ENCODE data around the gene ALPG. TPM values are rescaled to one million over a fixed set of nuclear protein-coding genes. Genes with fewer than 3 reads are reported as not detected.
"Not testable (repeated sequence)": the region's sequence is repeated elsewhere in the genome, so short reads cannot be mapped to it uniquely, and the experiment has no call there.

ALPG gene
- total and polyA plus RNA-seq, 10 of the 15 experiments (the other 5 are each of a cell fraction or from before 2014, with no cell fraction given): not detected

- TF ChIP-seq PKNOX1 (IDR thresholded peaks at IDR 0.05) (no peak), SPI1 (IDR thresholded peaks at IDR 0.05; ENCODE audit: borderline replicate concordance, insufficient read depth, low read depth, low read length) (no peak), TCF3 (IDR thresholded peaks at IDR 0.05; ENCODE audit: borderline replicate concordance, insufficient read depth, low read depth, low read length) (no peak)
Measured at GRCh38 chr2:232362174-232362900, 44.3 kb upstream of the ALPG start (continued).

GRCh38 chr2:232363064-232363783 lies 43.4 kb upstream of the ALPG start:
- RAD21 ChIA-PET (ENCODE audit: unreplicated experiment); H3K27ac ChIP-seq (ENCODE audit: control insufficient read depth, insufficient read depth); SMC1A ChIA-PET (ENCODE audit: uncharacterized antibody, unreplicated experiment); ATAC-seq; H3K4me1 ChIP-seq (ENCODE audit: control insufficient read depth, insufficient read depth, low read length); POLR2A ChIA-PET; H3K9me3 ChIP-seq (replicated peaks; ENCODE audit: control insufficient read depth, insufficient read depth, low read length); H4K20me1 ChIP-seq (ENCODE audit: control insufficient read depth, insufficient read depth); FAIRE-seq; H3K79me2 ChIP-seq (ENCODE audit: control insufficient read depth, insufficient read depth, low read length); H3K36me3 ChIP-seq (ENCODE audit: control insufficient read depth in 2 of 2, insufficient read depth in 2 of 2, low read length in 1 of 2); DNase-seq (ENCODE audit: low read depth, low spot score); intact Hi-C loops (cut with micrococcal nuclease; ENCODE audit: unreplicated experiment); H3K27me3 ChIP-seq (replicated peaks in 1 of 2; ENCODE audit: control insufficient read depth in 2 of 2, insufficient read depth in 2 of 2, low read length in 1 of 2); BruUV-seq (replicated peaks); in situ Hi-C loops (cut with MboI): not testable (repeated sequence)
- peak overlapping the region; percentile 82 for H2AFZ ChIP-seq (ENCODE audit: control insufficient read depth, low read depth, low read length)
- CTCF ChIA-PET: interaction anchor here (1.2 to 1.3 kb wide), 2 partner anchors 38 to 457 kb away, joined by 3 read pairs; no protein-coding TSS in a partner anchor
- WGBS (ENCODE audit: insufficient coverage, insufficient replicate concordance, low lambda C conversion rate, missing lambda C conversion rate): 79% methylated on average over 11 of the region's 12 CpGs
- peak overlapping the region; percentile 70 for H3K4me3 ChIP-seq
- TF ChIP-seq CTCF (IDR thresholded peaks at IDR 0.05 in 2 of 3, conservative IDR thresholded peaks at IDR 0.05 in 1 of 3; ENCODE audit: control insufficient read depth in 2 of 3, extremely low read depth in 1 of 3, insufficient read depth in 1 of 3, low read depth in 3 of 3, low read length in 3 of 3): 0 out of 6 replicates have a peak, but pooled peaks of 1 of the 3 experiments have one; percentile 3
- H3K9ac ChIP-seq (ENCODE audit: control insufficient read depth, insufficient read depth, low read length): peak overlapping the region; percentile 34; the same call in 1 of the 2 replicates
- H3K4me2 ChIP-seq (ENCODE audit: control insufficient read depth, insufficient read depth): peak overlapping the region; percentile 87

Measured in GM12878 (cell line).